ENCODE measurements around the gene ODAD2. TPM values are rescaled to one million over a fixed set of nuclear protein-coding genes. Genes with fewer than 3 reads are reported as not detected.

Gene ODAD2
- total and polyA plus RNA-seq, 2 donors (not counting 1 experiment from before 2014, with no cell fraction given) = 0.12 to 1.3 TPM

DNA sequence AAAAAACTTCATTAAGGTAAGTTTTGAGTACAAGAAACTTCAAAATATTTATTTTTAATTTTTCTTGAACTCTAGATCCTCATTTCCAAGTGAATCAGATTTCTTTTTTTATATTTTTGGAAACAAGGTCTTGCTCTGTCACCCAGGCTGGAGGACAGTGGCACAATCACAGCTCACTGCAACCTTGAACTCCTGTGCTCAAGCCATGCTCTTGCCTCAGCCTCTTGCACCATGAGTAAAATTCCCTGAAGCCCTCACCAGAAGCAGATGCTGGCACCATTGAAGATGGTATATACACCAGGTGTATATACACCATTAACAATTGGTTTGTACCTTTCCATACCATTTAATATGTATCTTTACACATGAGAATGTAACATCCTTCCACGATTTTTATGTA lies 45.1 kb upstream of the ODAD2 start:
- no peaks in the 10 kb centered on the region for H3K27me3 ChIP-seq (ENCODE audit: control insufficient read depth, insufficient read depth, low read length)
- H3K27ac ChIP-seq (ENCODE audit: insufficient read depth, low read length) = no peak overlapping the region
- H4K20me1 ChIP-seq (ENCODE audit: control insufficient read depth, extremely low read depth, insufficient read depth, low read length) = no peaks in the 10 kb centered on the region
- TF ChIP-seq, protein P1, sequence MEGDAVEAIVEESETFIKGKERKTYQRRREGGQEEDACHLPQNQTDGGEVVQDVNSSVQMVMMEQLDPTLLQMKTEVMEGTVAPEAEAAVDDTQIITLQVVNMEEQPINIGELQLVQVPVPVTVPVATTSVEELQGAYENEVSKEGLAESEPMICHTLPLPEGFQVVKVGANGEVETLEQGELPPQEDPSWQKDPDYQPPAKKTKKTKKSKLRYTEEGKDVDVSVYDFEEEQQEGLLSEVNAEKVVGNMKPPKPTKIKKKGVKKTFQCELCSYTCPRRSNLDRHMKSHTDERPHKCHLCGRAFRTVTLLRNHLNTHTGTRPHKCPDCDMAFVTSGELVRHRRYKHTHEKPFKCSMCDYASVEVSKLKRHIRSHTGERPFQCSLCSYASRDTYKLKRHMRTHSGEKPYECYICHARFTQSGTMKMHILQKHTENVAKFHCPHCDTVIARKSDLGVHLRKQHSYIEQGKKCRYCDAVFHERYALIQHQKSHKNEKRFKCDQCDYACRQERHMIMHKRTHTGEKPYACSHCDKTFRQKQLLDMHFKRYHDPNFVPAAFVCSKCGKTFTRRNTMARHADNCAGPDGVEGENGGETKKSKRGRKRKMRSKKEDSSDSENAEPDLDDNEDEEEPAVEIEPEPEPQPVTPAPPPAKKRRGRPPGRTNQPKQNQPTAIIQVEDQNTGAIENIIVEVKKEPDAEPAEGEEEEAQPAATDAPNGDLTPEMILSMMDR (conservative IDR thresholded peaks at IDR 0.05 in 1 of 2, IDR thresholded peaks at IDR 0.05 in 1 of 2; ENCODE audit: low read depth in 1 of 2, low read length in 2 of 2) = no peak
- no peak for TF ChIP-seq EZH2 (IDR thresholded peaks at IDR 0.05; ENCODE audit: low read length, missing control alignments)
- no peaks in the 10 kb centered on the region for H3K9me3 ChIP-seq (ENCODE audit: control insufficient read depth, insufficient read depth, low read depth, low read length)
- H3K79me2 ChIP-seq (ENCODE audit: control insufficient read depth, insufficient read depth, low read length) = no peaks in the 10 kb centered on the region
- no peak overlapping the region for H3K9ac ChIP-seq (ENCODE audit: insufficient read depth, low read length)
- no peaks in the 10 kb centered on the region for H3K4me1 ChIP-seq (ENCODE audit: control insufficient read depth, extremely low read depth, insufficient read depth, low read length)
- H3K4me2 ChIP-seq (ENCODE audit: extremely low read depth, insufficient read depth, low read length) = no peak overlapping the region
- H3K4me3 ChIP-seq (replicated peaks in 1 of 4; ENCODE audit: control extremely low read depth in 1 of 4, insufficient read depth in 1 of 4, low read depth in 3 of 4, low read length in 4 of 4) = no peak overlapping the region
- H3K36me3 ChIP-seq (ENCODE audit: control insufficient read depth, insufficient read depth, low read length) = no peaks in the 10 kb centered on the region
- H2AFZ ChIP-seq (ENCODE audit: low read length) = no peak overlapping the region
- no peak for DNase-seq (ENCODE audit: low read depth in 2 of 2)

DNA sequence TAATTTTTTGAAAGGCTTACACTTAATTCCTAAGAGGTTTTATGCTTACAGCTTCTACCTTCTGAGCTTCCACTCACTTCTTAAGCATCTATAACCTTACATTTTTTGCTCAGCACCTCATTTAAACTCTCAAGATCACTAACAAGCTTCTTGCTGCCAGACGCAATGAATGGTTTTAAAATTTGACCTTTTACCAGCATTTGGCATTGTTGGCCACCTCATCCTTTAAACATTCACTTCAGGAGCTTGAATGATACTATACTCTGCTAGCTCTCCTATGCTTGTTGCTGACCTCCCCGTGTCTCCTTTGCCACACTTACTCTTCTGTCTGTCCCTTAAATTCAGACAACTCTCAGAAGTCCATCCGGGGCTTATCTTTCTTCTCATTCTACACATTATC lies 37.7 kb upstream of the ODAD2 start:
- no peaks in the 10 kb centered on the region for H3K79me2 ChIP-seq (ENCODE audit: control insufficient read depth, insufficient read depth, low read length)
- no peak overlapping the region for H2AFZ ChIP-seq (ENCODE audit: low read length)
- H3K27me3 ChIP-seq (ENCODE audit: control insufficient read depth, insufficient read depth, low read length) = no peaks in the 10 kb centered on the region
- no peak overlapping the region for H3K9ac ChIP-seq (ENCODE audit: insufficient read depth, low read length)
- H3K4me2 ChIP-seq (ENCODE audit: extremely low read depth, insufficient read depth, low read length) = no peak overlapping the region
- H3K4me1 ChIP-seq (ENCODE audit: control insufficient read depth, extremely low read depth, insufficient read depth, low read length) = no peaks in the 10 kb centered on the region
- no peak overlapping the region for H3K4me3 ChIP-seq (replicated peaks in 1 of 4; ENCODE audit: control extremely low read depth in 1 of 4, insufficient read depth in 1 of 4, low read depth in 3 of 4, low read length in 4 of 4)
- H4K20me1 ChIP-seq (ENCODE audit: control insufficient read depth, extremely low read depth, insufficient read depth, low read length) = no peaks in the 10 kb centered on the region
- no peak overlapping the region for H3K27ac ChIP-seq (ENCODE audit: insufficient read depth, low read length)
- H3K36me3 ChIP-seq (ENCODE audit: control insufficient read depth, insufficient read depth, low read length) = no peaks in the 10 kb centered on the region
- peak; percentile 39 to 93 for DNase-seq (ENCODE audit: low read depth in 2 of 2)
- TF ChIP-seq EZH2 (IDR thresholded peaks at IDR 0.05; ENCODE audit: low read length, missing control alignments) = no peak
- TF ChIP-seq, protein P1 (conservative IDR thresholded peaks at IDR 0.05 in 1 of 2, IDR thresholded peaks at IDR 0.05 in 1 of 2; ENCODE audit: low read depth in 1 of 2, low read length in 2 of 2) = no peak
- no peaks in the 10 kb centered on the region for H3K9me3 ChIP-seq (ENCODE audit: control insufficient read depth, insufficient read depth, low read depth, low read length)

DNA sequence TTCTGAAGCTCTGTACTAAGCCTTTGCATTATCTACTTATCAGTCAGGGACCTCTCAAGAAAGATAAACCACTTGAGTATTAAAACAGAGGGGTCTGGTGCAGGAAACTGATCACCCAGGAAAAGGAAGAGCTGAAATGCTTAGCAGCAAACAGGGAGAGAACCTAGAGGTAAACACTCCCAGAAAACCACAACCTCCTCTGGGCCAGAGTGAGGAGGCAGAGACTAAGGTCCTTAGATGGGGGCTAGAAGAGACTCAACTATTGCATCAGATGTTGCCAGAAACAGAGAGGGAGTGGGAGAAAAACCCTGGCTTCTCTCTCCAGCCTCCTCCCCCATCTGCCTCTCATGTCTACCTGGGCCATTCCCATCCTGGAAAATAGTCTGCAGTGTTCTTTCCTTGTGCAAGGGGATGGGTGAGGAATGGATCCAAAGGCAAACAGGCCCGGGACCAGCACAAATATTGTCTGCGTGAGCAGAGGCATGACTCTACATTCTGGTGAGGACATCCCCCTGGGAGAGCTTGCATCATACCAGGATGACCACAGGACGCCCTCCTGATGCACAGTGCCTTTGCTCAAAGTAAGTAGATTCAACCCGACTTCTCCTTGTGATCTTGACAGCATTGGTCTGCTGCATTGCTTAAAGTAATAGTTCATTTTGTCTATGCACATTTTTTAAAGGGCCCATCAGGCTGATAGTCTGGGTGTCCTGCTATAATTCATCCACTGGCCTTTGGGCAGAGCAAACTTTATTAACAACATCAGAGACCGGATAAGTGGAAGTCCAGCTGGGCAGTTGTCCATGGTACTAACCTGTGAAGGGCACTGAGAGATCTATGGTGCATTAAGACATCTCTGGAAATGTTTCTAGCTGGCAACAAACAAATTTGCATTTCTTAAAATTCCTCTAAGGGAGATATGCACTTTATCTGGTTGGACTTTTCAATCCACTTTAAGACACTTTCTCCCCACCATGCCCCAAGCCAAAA lies 22.4 kb upstream of the ODAD2 start:
- Histone ChIP-seq H3K4me1 (ENCODE audit: control insufficient read depth, extremely low read depth, insufficient read depth, low read length) (no peaks in the 10 kb centered on the region), H3K79me2 (ENCODE audit: control insufficient read depth, insufficient read depth, low read length) (no peaks in the 10 kb centered on the region), H4K20me1 (ENCODE audit: control insufficient read depth, extremely low read depth, insufficient read depth, low read length) (no peaks in the 10 kb centered on the region), H3K36me3 (ENCODE audit: control insufficient read depth, insufficient read depth, low read length) (no peaks in the 10 kb centered on the region), H2AFZ (ENCODE audit: low read length) (no peak overlapping the region), H3K27me3 (ENCODE audit: control insufficient read depth, insufficient read depth, low read length) (no peaks in the 10 kb centered on the region), H3K4me2 (ENCODE audit: extremely low read depth, insufficient read depth, low read length) (no peak overlapping the region), H3K27ac (ENCODE audit: insufficient read depth, low read length) (no peak overlapping the region), H3K4me3 (replicated peaks in 1 of 4; ENCODE audit: control extremely low read depth in 1 of 4, insufficient read depth in 1 of 4, low read depth in 3 of 4, low read length in 4 of 4) (no peak overlapping the region), H3K9ac (ENCODE audit: insufficient read depth, low read length) (no peak overlapping the region), H3K9me3 (ENCODE audit: control insufficient read depth, insufficient read depth, low read depth, low read length) (no peaks in the 10 kb centered on the region)
- no peak for TF ChIP-seq EZH2 (IDR thresholded peaks at IDR 0.05; ENCODE audit: low read length, missing control alignments)
- TF ChIP-seq, protein P1 (conservative IDR thresholded peaks at IDR 0.05 in 1 of 2, IDR thresholded peaks at IDR 0.05 in 1 of 2; ENCODE audit: low read depth in 1 of 2, low read length in 2 of 2) = no peak
- DNase-seq (ENCODE audit: low read depth in 2 of 2) = no peak
